Measurements from ENCODE around the gene GNG14.

DNA sequence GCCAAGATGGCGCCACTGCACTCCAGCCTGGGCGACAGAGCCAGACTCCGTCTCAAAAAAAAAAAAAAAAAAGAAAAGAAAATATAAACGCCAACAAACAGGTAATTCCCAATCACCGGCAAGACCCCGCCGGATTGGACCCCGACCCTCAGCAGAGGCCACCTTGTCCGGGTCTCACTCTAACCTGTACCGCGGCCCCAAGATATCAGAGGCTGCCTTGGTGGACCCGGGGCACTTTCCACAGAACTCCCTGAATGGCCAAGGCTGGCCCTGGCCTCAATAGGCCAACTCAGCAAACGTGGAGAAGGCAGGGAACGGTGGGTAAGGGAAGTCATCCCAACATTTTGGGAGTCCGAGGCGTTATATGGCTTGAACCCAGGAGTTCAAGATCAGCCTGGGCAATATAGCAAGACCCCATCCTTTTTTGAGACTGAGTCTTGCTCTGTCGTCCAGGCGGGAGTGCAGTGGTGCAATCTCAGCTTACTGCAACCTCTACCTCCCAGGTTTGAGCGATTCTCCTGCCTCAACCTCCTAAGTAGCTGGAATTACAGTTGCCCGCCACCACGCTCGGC, 49.1 kb upstream of the GNG14 start:
- TF ChIP-seq POLR2A (IDR thresholded peaks at IDR 0.05; ENCODE audit: low read depth) (no peak), EP300 (IDR thresholded peaks at IDR 0.05) (no peak), POLR2AphosphoS5 (IDR thresholded peaks at IDR 0.05) (no peak)
- TF ChIP-seq, protein P1, sequence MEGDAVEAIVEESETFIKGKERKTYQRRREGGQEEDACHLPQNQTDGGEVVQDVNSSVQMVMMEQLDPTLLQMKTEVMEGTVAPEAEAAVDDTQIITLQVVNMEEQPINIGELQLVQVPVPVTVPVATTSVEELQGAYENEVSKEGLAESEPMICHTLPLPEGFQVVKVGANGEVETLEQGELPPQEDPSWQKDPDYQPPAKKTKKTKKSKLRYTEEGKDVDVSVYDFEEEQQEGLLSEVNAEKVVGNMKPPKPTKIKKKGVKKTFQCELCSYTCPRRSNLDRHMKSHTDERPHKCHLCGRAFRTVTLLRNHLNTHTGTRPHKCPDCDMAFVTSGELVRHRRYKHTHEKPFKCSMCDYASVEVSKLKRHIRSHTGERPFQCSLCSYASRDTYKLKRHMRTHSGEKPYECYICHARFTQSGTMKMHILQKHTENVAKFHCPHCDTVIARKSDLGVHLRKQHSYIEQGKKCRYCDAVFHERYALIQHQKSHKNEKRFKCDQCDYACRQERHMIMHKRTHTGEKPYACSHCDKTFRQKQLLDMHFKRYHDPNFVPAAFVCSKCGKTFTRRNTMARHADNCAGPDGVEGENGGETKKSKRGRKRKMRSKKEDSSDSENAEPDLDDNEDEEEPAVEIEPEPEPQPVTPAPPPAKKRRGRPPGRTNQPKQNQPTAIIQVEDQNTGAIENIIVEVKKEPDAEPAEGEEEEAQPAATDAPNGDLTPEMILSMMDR (IDR thresholded peaks at IDR 0.05), result no peak

Data from esophagus muscularis mucosa (tissue), 4 donors.